H7 (cell line): ENCODE results near the gene ACTR2. TPM values are rescaled to one million over a fixed set of nuclear protein-coding genes. Genes with fewer than 3 reads are reported as not detected.
A peak's percentile ranks its signal among the peaks of the same experiment; 100 is the strongest.
"Not testable (repeated sequence)": the region's sequence is repeated elsewhere in the genome, so short reads cannot be mapped to it uniquely, and the experiment has no call there.

Source experiments
- DNase-seq: peaks from one replicate; pipeline ENCODE4 v3.0.0; 2012
- H3K27me3 ChIP-seq: 2 replicates; pipeline ENCODE4 v1.6.0; 2011; ENCODE audit warnings: mild to moderate bottlenecking, low read length; ENCODE audit not compliant: control insufficient read depth, insufficient read depth
- H3K36me3 ChIP-seq: replicated peaks from 2 replicates; pipeline ENCODE4 v1.5.1; 2011; ENCODE audit warnings: low read length; ENCODE audit not compliant: control insufficient read depth, insufficient read depth
- H3K4me3 ChIP-seq: 2 replicates; pipeline ENCODE4 v1.5.1; 2011; ENCODE audit warnings: low read depth, mild to moderate bottlenecking, control low read depth, low read length, moderate library complexity; ENCODE audit not compliant: insufficient read depth
- total RNA-seq: library from RNA; depleted of rRNA; stranded (reverse); fragments of >200 nt; shearing (Covaris generic); gene quantifications from 2 replicates; pipeline ENCODE4 v1.2.3, GENCODE V29; 2014; rRNA removed

Gene ACTR2
- total RNA-seq: 42.1 and 47.9 TPM in 2 replicates

GRCh38 chr2:65227456-65228262 lies at the start of gene ACTR2:
Gene ACTR2, plus strand, starts transcription at chr2:65227831. Its CDS starts 79 bp downstream, at chr2:65227910.
- Histone ChIP-seq H3K4me3 (peak within 1 kb of the TSS; percentile 82), H3K27me3 (no peaks in the 10 kb centered on the region), H3K36me3 (no peaks in the 10 kb centered on the region)
- peak; percentile 96 for DNase-seq

- H3K27me3 ChIP-seq: no peaks in the 10 kb centered on the region
- H3K4me3 ChIP-seq: no peak overlapping the region
- H3K36me3 ChIP-seq: no peaks in the 10 kb centered on the region
- DNase-seq: no peak
Measured at GRCh38 chr2:65182570-65182969, 45.1 kb upstream of the ACTR2 start.

- not testable (repeated sequence) for H3K36me3 ChIP-seq, H3K4me3 ChIP-seq, DNase-seq, H3K27me3 ChIP-seq
Measured at GRCh38 chr2:65183406-65183805, 44.2 kb upstream of the ACTR2 start.

- no peak for DNase-seq
- Histone ChIP-seq H3K27me3 (no peaks in the 10 kb centered on the region), H3K36me3 (no peaks in the 10 kb centered on the region), H3K4me3 (no peak overlapping the region)
Measured at GRCh38 chr2:65185012-65185411, 42.6 kb upstream of the ACTR2 start.

GRCh38 chr2:65186093-65186868 lies 41.4 kb upstream of the ACTR2 start:
- no peak overlapping the region for H3K4me3 ChIP-seq
- DNase-seq: no peak
- H3K36me3 ChIP-seq: no peaks in the 10 kb centered on the region
- no peaks in the 10 kb centered on the region for H3K27me3 ChIP-seq

- Histone ChIP-seq H3K36me3 (no peaks in the 10 kb centered on the region), H3K4me3 (no peak overlapping the region), H3K27me3 (no peaks in the 10 kb centered on the region)
- DNase-seq: peak; percentile 86
Measured at GRCh38 chr2:65186872-65187851, 40.5 kb upstream of the ACTR2 start.

- no peaks in the 10 kb centered on the region for H3K27me3 ChIP-seq
- no peaks in the 10 kb centered on the region for H3K36me3 ChIP-seq
- H3K4me3 ChIP-seq: no peak overlapping the region
- no peak for DNase-seq
Measured at GRCh38 chr2:65193446-65193845, 34.2 kb upstream of the ACTR2 start.

GRCh38 chr2:65198737-65199136 lies 28.9 kb upstream of the ACTR2 start:
- DNase-seq: no peak
- Histone ChIP-seq H3K27me3 (no peaks in the 10 kb centered on the region), H3K36me3 (no peaks in the 10 kb centered on the region), H3K4me3 (no peak overlapping the region)

GRCh38 chr2:65199166-65199565 lies 28.5 kb upstream of the ACTR2 start:
- no peaks in the 10 kb centered on the region for H3K27me3 ChIP-seq
- no peak overlapping the region for H3K4me3 ChIP-seq
- no peak for DNase-seq
- H3K36me3 ChIP-seq: no peaks in the 10 kb centered on the region

- no peaks in the 10 kb centered on the region for H3K36me3 ChIP-seq
- H3K4me3 ChIP-seq: no peak overlapping the region
- DNase-seq: no peak
- no peaks in the 10 kb centered on the region for H3K27me3 ChIP-seq
Measured at GRCh38 chr2:65199891-65200290, 27.7 kb upstream of the ACTR2 start.

- H3K36me3 ChIP-seq: no peaks in the 10 kb centered on the region
- peak overlapping the region; percentile 25 for H3K4me3 ChIP-seq
- DNase-seq: no peak
- H3K27me3 ChIP-seq: peaks cover 4% of the 10 kb centered on the region; the same call in 1 of the 2 replicates
Measured at GRCh38 chr2:65204461-65205210, 23.0 kb upstream of the ACTR2 start.

- H3K4me3 ChIP-seq: no peak overlapping the region
- DNase-seq: no peak
- H3K27me3 ChIP-seq: peaks cover 5% of the 10 kb centered on the region; the same call in 1 of the 2 replicates
- H3K36me3 ChIP-seq: no peaks in the 10 kb centered on the region
Measured at GRCh38 chr2:65212115-65212514, 15.5 kb upstream of the ACTR2 start.

GRCh38 chr2:65212619-65213018 lies 15.0 kb upstream of the ACTR2 start:
- Histone ChIP-seq H3K27me3 (peaks cover 4% of the 10 kb centered on the region; the same call in 1 of the 2 replicates), H3K4me3 (no peak overlapping the region), H3K36me3 (no peaks in the 10 kb centered on the region)
- DNase-seq: no peak
